Endothelial cell of umbilical vein (primary cell): ENCODE results near the gene CDH2. TPM values are rescaled to one million over a fixed set of nuclear protein-coding genes. Genes with fewer than 3 reads are reported as not detected.

ENCODE experiments used
- BruUV-seq: library from RNA; stranded (reverse); fragments of 400-500 nt; replicated peaks from 2 replicates; lab custom pipeline; 2021; lab: Mats Ljungman, UMichigan
- CTCF ChIA-PET: fragments of 300-600, 350-600 bp; sonication (Branson Sonifier 250); formaldehyde crosslinking; loops from one replicate; lab custom pipeline; 2021; ENCODE audit warnings: antibody characterized with exemption, inconsistent platforms; lab: Charles Lee
- POLR2A ChIA-PET: fragments of 300-600, 350-600 bp; sonication (Branson Sonifier 250); formaldehyde crosslinking; loops from one replicate; lab custom pipeline; 2021; ENCODE audit warnings: antibody characterized with exemption, inconsistent platforms; lab: Charles Lee
- DNase-seq: peaks from one replicate; pipeline ENCODE4 v3.0.0-alpha.2; 2011; ENCODE audit warnings: low read depth, low spot score
- FAIRE-seq: peaks from 2 replicates; lab custom pipeline; 2011; peaks lifted over from hg19 to GRCh38; lab: Jason Lieb, UNC
- H2AFZ ChIP-seq: 2 replicates; pipeline ENCODE4 v1.6.0; 2012; ENCODE audit warnings: low read depth, low read length, control low read depth, inconsistent platforms
- H3K27ac ChIP-seq: 2 replicates; pipeline ENCODE4 v1.5.1; 2011; ENCODE audit warnings: low read depth, mild to moderate bottlenecking, control low read depth, low read length, moderate library complexity; ENCODE audit not compliant: insufficient read depth
- H3K27me3 ChIP-seq, 2 experiments: 2 replicates each; pipeline versions ENCODE4 v1.6.0 to v1.6.1; 2011; ENCODE audit warnings: low read length in 2 of 2, mixed read lengths in 1 of 2; ENCODE audit not compliant: control insufficient read depth in 2 of 2, insufficient read depth in 2 of 2
- H3K36me3 ChIP-seq, 2 experiments: 2 replicates in 1 of 2; 3 replicates in 1 of 2; pipeline ENCODE4 v1.5.1; 2011; ENCODE audit warnings: low read length in 2 of 2, mild to moderate bottlenecking in 1 of 2, moderate library complexity in 1 of 2; ENCODE audit not compliant: control insufficient read depth in 2 of 2, insufficient read depth in 2 of 2; ENCODE audit errors: extremely low read depth in 1 of 2
- H3K4me1 ChIP-seq: 3 replicates; pipeline ENCODE4 v1.5.1; 2011; ENCODE audit warnings: mild to moderate bottlenecking, low read length; ENCODE audit not compliant: control insufficient read depth, insufficient read depth; ENCODE audit errors: extremely low read depth
- H3K4me2 ChIP-seq: 2 replicates; pipeline ENCODE4 v1.6.1; 2011; ENCODE audit warnings: low read length, control low read depth, mixed read lengths; ENCODE audit not compliant: insufficient read depth
- H3K4me3 ChIP-seq, 3 experiments: fragments of 200-600 bp in 1 of 3; sonication (generic), shearing (Covaris generic) in 1 of 3; replicated peaks in 1 of 3; 2 replicates each; pipeline ENCODE4 v1.5.1; 2011 to 2016; ENCODE audit warnings: control low read depth in 3 of 3, low read length in 3 of 3, mild to moderate bottlenecking in 2 of 3, inconsistent platforms in 1 of 3, low read depth in 1 of 3, moderate library complexity in 1 of 3; ENCODE audit not compliant: insufficient read depth in 1 of 3
- H3K79me2 ChIP-seq: 2 replicates; pipeline ENCODE4 v1.6.0; 2012; ENCODE audit warnings: low read length, inconsistent platforms; ENCODE audit not compliant: control insufficient read depth, insufficient read depth
- H3K9ac ChIP-seq: replicated peaks from 2 replicates; pipeline ENCODE3; 2011; ENCODE audit warnings: low read length, control low read depth; ENCODE audit not compliant: insufficient read depth; ENCODE audit errors: extremely low read depth
- H3K9me1 ChIP-seq: replicated peaks from 3 replicates; pipeline ENCODE4 v1.6.0; 2011; ENCODE audit warnings: mild to moderate bottlenecking, low read length; ENCODE audit not compliant: control insufficient read depth, insufficient read depth; ENCODE audit errors: extremely low read depth
- H3K9me3 ChIP-seq: replicated peaks from 2 replicates; pipeline ENCODE4 v1.5.1; 2012; ENCODE audit warnings: low read length, inconsistent platforms; ENCODE audit not compliant: control insufficient read depth, insufficient read depth
- H4K20me1 ChIP-seq: replicated peaks from 2 replicates; pipeline ENCODE3; 2011; ENCODE audit warnings: mild to moderate bottlenecking, low read length; ENCODE audit not compliant: control insufficient read depth, insufficient read depth; ENCODE audit errors: extremely low read depth
- CTCF ChIP-seq, 2 donors: IDR thresholded peaks; 1 replicate in 1 of 2; 2 replicates in 1 of 2; pipeline ENCODE4 v1.5.1; 2011; ENCODE audit warnings: low read length in 2 of 2, mild to moderate bottlenecking in 2 of 2, moderate library complexity in 2 of 2, control low read depth in 1 of 2, inconsistent platforms in 1 of 2, low read depth in 1 of 2; ENCODE audit not compliant: insufficient read depth in 1 of 2; ENCODE audit errors: extremely low read depth in 1 of 2
- EZH2 ChIP-seq: IDR thresholded peaks from 2 replicates; pipeline ENCODE4 v1.6.1; 2012; ENCODE audit warnings: borderline replicate concordance, low read depth, mild to moderate bottlenecking, moderate library complexity, low read length, inconsistent platforms; ENCODE audit not compliant: severe bottlenecking
- FOS ChIP-seq: IDR thresholded peaks from 2 replicates; pipeline ENCODE4 v1.6.1; 2011; ENCODE audit warnings: mild to moderate bottlenecking, low read length, moderate library complexity, borderline replicate concordance; ENCODE audit not compliant: insufficient read depth
- GATA2 ChIP-seq: IDR thresholded peaks from 2 replicates; pipeline ENCODE4 v1.7.0; 2011; ENCODE audit warnings: low read depth, mild to moderate bottlenecking, moderate library complexity, mixed read lengths, low read length; ENCODE audit not compliant: insufficient read length, insufficient read depth
- JUN ChIP-seq: IDR thresholded peaks from 2 replicates; pipeline ENCODE4 v1.6.1; 2011; ENCODE audit warnings: borderline replicate concordance, low read depth; ENCODE audit not compliant: insufficient read length, insufficient read depth
- MYC ChIP-seq: IDR thresholded peaks from one replicate; pipeline ENCODE4 v1.6.1; 2011; ENCODE audit warnings: mild to moderate bottlenecking, low read depth, low read length
- POLR2A ChIP-seq: IDR thresholded peaks from 2 replicates; pipeline ENCODE4 v1.6.1; 2012; ENCODE audit warnings: low read depth, mild to moderate bottlenecking, control low read depth, low read length
- POLR2AphosphoS5 ChIP-seq: IDR thresholded peaks from 2 replicates; pipeline ENCODE4 v1.6.1; 2012; ENCODE audit warnings: low read depth, mild to moderate bottlenecking, control low read depth, low read length, moderate library complexity; ENCODE audit not compliant: insufficient read depth
- dilution Hi-C: fragments of 300-500 bp; cut with MboI; formaldehyde crosslinking; loops from one replicate; pipeline ENCODE4 v1.15.0; 2019; ENCODE audit warnings: low sequenced_read_pairs; ENCODE audit not compliant: extremely low pct_ligation_motif_present
- intact Hi-C: fragments of 100-400 bp; cut with micrococcal nuclease; formaldehyde crosslinking; loops from one replicate; pipeline ENCODE4 v1.10.0; 2022
- polyA plus RNA-seq, 4 experiments: library from polyadenylated mRNA; depleted of rRNA in 3 of 4; stranded (reverse) in 3 of 4; unstranded in 1 of 4; fragments of >200 nt; gene quantifications; 2 replicates each; pipeline versions ENCODE4 v1.2.1 to v1.2.3, GENCODE V29; 2011 to 2012; ENCODE audit warnings: missing spikeins in 1 of 4
- total RNA-seq: library from RNA; stranded (reverse); gene quantifications from 2 replicates; pipeline ENCODE4 v1.2.3, GENCODE V29; 2021
- TF ChIP-seq, protein P1 (sequence below): IDR thresholded peaks from 2 replicates; pipeline ENCODE4 v1.6.1; 2011; ENCODE audit not compliant: insufficient read depth, insufficient read length

The CDH2 gene
- total and polyA plus RNA-seq, 2 donors (not counting 3 experiments of a cell fraction or from before 2014, with no cell fraction given): 37.6 to 59.5 TPM

DNA sequence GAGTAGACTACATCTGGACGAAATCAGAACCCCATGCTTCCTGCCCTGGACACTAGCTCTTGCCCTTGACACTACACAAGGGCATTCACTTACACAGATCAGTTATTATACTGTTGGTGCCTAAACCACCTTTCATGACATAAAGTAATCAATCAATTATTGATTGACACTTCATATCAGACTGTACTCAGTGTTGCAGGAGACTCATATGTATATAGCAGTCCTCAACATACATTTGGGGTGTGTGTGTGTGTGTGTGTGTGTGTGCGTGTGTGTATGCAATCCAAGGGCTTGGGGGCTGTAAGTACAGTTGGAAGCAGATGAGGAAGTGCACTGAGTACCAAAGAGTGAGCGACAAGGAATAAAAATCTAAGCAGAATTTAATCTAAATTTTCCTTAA is 5.1 kb downstream of the CDH2 start:
- no TSS peak for BruUV-seq
- no peak overlapping the region for H3K27ac ChIP-seq
- no peaks in the 10 kb centered on the region for H3K36me3 ChIP-seq
- peaks cover 17% of the 10 kb centered on the region for H3K4me1 ChIP-seq
- TF ChIP-seq GATA2 (no peak), CTCF (IDR thresholded peaks at IDR 0.05; ENCODE audit: extremely low read depth in 1 of 2, insufficient read depth in 1 of 2, low read depth in 1 of 2, low read length in 2 of 2) (no peak), POLR2A (no peak), MYC (no peak)
- TF ChIP-seq, protein P1, sequence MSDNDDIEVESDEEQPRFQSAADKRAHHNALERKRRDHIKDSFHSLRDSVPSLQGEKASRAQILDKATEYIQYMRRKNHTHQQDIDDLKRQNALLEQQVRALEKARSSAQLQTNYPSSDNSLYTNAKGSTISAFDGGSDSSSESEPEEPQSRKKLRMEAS: no peak
- intact Hi-C loops: no loop called here
- no peaks in the 10 kb centered on the region for H3K9me1 ChIP-seq
- no peak overlapping the region for H3K4me3 ChIP-seq
- ChIA-PET POLR2A (no interaction called here), CTCF (no interaction called here)
- no peak for FAIRE-seq
- H4K20me1 ChIP-seq: no peaks in the 10 kb centered on the region
- H3K9ac ChIP-seq: no peak overlapping the region
- DNase-seq: no peak
- peaks cover 83% of the 10 kb centered on the region for H3K79me2 ChIP-seq
- no peaks in the 10 kb centered on the region for H3K9me3 ChIP-seq
- dilution Hi-C loops: no loop called here
- no peak overlapping the region for H3K4me2 ChIP-seq
- no peak overlapping the region for H2AFZ ChIP-seq
- H3K27me3 ChIP-seq: no peaks in the 10 kb centered on the region

GRCh38 chr18:28168725-28169124 is 8.2 kb downstream of the CDH2 start:
- Histone ChIP-seq H3K4me2 (no peak overlapping the region), H3K79me2 (peaks cover 69% of the 10 kb centered on the region), H3K36me3 (no peaks in the 10 kb centered on the region), H3K9me1 (no peaks in the 10 kb centered on the region), H3K27ac (no peak overlapping the region), H3K9me3 (no peaks in the 10 kb centered on the region), H3K27me3 (no peaks in the 10 kb centered on the region), H3K4me1 (no peaks in the 10 kb centered on the region), H2AFZ (no peak overlapping the region), H3K9ac (no peak overlapping the region), H4K20me1 (no peaks in the 10 kb centered on the region), H3K4me3 (no peak overlapping the region)
- ChIA-PET CTCF (no interaction called here), POLR2A (no interaction called here)
- TF ChIP-seq EZH2: no peak
- TF ChIP-seq, protein P1: no peak
- TF ChIP-seq FOS: no peak
- no peak for TF ChIP-seq POLR2AphosphoS5
- no peak for TF ChIP-seq GATA2
- TF ChIP-seq CTCF (IDR thresholded peaks at IDR 0.05; ENCODE audit: extremely low read depth in 1 of 2, insufficient read depth in 1 of 2, low read depth in 1 of 2, low read length in 2 of 2): no peak
- TF ChIP-seq JUN: no peak
- no peak for TF ChIP-seq MYC
- TF ChIP-seq POLR2A: no peak
- dilution Hi-C loops: no loop called here
- no peak for DNase-seq
- BruUV-seq: no TSS peak
- intact Hi-C loops: no loop called here
- FAIRE-seq: no peak
